Adrenal gland (tissue), 5 donors: ENCODE results near the gene IL17RC.

Experiments used
- POLR2A ChIP-seq, 2 donors: fragments of 450-650 bp; IDR thresholded peaks; one replicate each; pipeline ENCODE4 v1.6.1; 2017; ENCODE audit warnings: antibody characterized with exemption in 2 of 2, mild to moderate bottlenecking in 2 of 2, moderate library complexity in 1 of 2
- TF ChIP-seq, protein P1 (sequence below), 6 experiments: fragments of 450-650 bp in 4 of 6; fragments of 200-600 bp in 2 of 6; sonication (generic) in 1 of 6; IDR thresholded peaks; 1 replicate in 5 of 6; 2 replicates in 1 of 6; pipeline versions ENCODE4 v1.5.1 to v1.8.0; 2016 to 2021; ENCODE audit warnings: antibody characterized with exemption in 6 of 6, mild to moderate bottlenecking in 2 of 6, moderate library complexity in 1 of 6
- donor health status: DM: no; HTN: no; CAD: no.

DNA sequence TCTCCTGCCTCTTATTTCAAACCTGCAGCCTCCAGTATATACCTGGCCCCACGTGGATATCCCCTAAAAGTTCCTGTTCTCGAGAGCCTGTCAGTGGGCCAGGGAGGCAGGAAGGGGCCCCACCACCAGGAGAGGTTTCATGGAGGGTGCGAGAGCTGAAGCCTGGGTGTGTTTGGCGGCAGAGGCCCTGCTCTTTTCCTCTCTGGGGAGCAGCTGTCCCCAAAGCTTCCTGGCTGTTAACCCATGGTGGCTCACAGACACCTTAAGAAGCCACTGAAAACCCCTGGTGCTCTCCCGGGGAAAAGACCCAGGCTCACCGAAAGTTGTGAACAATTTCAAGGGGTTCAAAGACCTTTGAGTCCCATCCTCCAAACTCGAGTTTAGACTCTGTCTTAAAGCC lies 34.2 kb downstream of the IL17RC start:
- TF ChIP-seq, protein P1, sequence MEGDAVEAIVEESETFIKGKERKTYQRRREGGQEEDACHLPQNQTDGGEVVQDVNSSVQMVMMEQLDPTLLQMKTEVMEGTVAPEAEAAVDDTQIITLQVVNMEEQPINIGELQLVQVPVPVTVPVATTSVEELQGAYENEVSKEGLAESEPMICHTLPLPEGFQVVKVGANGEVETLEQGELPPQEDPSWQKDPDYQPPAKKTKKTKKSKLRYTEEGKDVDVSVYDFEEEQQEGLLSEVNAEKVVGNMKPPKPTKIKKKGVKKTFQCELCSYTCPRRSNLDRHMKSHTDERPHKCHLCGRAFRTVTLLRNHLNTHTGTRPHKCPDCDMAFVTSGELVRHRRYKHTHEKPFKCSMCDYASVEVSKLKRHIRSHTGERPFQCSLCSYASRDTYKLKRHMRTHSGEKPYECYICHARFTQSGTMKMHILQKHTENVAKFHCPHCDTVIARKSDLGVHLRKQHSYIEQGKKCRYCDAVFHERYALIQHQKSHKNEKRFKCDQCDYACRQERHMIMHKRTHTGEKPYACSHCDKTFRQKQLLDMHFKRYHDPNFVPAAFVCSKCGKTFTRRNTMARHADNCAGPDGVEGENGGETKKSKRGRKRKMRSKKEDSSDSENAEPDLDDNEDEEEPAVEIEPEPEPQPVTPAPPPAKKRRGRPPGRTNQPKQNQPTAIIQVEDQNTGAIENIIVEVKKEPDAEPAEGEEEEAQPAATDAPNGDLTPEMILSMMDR (IDR thresholded peaks at IDR 0.05): no peak
- TF ChIP-seq POLR2A (IDR thresholded peaks at IDR 0.05): no peak
